CD4-positive, alpha-beta T cell treated with Interleukin-17A for 4 hours (primary cell): Measurements from ENCODE around the gene PRSS36.
"Not testable (repeated sequence)": the region's sequence is repeated elsewhere in the genome, so short reads cannot be mapped to it uniquely, and the experiment has no call there.

Source experiments
- DNase-seq: peaks from one replicate; pipeline ENCODE4 v3.0.0-alpha.2; 2020; ENCODE audit warnings: mixed read lengths

The PRSS36 gene

DNA sequence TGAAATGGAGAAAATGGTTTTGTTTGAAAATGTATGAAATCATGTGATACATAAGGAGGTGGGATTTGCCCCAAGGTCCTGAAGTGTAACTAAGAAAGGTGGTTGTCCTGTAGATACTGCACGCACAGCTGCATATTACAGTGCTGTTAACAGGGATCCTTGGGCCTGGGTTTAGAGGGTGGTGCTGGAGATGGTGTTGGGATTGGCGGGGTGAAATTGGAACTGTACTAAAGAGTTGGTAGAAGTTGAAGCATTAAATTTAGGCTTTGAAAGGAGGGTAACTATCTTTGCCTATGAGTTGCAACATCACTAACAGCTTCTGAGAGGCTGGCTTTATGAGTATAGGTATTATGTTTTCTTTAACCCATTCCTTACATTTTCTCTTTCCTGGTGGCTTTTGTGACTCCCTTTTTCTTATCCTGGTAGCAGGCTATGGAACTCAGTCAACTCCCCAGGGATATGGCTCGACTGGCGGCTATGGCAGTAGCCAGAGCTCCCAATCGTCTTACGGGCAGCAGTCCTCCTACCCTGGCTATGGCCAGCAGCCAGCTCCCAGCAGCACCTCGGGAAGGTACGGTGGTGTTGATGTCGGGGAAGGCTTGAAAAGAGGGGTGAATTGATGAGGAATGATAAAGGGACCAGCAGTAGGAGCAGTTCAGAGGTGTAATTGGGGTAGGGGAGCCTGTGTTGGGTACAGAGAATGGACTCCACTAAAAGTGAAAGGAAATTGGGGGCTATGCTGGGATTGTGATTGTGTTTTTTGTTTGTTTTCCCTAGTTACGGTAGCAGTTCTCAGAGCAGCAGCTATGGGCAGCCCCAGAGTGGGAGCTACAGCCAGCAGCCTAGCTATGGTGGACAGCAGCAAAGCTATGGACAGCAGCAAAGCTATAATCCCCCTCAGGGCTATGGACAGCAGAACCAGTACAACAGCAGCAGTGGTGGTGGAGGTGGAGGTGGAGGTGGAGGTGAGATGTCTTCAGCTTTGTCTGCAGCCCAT, 33.9 kb upstream of the PRSS36 start:
- DNase-seq, result no peak

DNA sequence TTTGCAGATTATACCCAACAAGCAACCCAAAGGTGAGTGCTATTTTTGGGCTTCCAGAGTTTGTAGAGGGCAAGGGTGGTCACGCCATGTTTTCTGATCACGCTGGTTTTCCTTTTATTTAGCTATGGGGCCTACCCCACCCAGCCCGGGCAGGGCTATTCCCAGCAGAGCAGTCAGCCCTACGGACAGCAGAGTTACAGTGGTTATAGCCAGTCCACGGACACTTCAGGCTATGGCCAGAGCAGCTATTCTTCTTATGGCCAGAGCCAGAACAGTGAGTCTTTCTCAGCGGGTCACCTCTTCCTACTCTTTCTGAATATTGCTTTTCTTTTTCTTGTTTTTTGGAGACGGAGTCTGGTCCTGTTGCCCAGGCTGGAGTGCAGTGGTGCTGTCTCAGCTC, 32.5 kb upstream of the PRSS36 start:
- no peak for DNase-seq

DNA sequence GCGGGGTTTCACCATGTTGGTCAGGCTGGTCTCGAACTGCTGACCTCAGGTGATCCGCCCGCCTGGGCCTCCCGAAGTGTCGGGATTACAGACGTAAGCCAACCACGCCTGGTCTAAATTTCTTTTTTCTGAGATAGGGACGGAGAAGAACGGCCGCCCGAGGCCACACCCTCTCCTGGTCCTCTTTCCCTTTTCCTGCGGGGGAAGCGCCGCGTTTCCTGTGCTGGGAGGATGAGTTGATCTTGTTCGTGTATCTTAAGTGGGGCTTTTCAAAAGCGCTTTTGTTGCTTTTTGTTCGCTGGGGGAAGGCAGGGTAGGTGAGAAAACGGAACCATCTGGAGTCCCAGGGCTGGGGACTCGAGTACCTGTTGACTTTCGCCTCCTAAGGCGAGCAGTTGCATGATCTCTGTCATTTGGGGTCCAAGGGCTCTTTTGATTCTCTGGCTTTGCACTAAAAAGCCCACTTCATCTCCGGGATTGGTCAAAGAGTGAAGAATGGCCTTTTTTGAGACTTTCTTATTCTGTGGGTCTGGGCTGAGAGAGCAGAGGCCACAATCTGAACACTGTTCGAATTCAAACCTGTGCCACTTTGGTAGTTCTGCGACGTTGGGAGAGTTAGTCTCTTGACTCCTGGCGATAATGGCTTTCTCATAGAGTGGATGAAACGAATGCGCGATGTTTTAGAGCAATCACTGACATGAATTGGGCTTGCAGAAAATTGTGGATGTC, 31.4 kb upstream of the PRSS36 start:
- DNase-seq, result peak; percentile 18

DNA sequence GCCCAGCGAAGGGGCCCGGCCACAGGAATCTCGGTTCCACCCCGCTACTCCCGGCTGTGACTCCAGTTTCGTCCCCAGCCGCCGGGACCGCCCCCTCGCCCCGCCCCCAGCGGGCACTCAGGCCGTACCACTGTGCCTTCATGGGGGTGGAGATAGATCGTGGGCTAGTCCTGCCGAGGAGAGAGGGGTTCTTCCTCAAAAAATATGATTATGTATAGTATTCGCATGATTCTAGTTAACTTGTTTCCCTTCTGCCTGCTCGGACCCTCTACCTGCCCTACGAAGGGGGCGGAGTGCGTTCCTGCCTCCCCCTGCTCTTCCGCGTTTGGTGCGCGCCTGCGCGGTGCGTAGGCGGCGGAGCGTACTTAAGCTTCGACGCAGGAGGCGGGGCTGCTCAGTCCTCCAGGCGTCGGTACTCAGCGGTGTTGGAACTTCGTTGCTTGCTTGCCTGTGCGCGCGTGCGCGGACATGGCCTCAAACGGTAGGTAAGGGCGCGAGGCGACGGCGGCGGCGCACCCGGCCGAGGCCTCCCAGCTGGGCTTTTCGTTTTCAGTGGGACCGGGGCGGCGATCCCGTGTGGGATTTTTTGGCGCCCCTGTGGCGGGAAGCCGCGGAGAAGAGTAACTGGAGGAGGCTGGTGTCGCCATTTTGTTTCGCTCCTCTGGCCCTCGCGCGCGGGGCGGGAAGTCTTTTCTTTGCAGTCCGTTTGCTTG, 30.0 kb upstream of the PRSS36 start, which contains the start of gene FUS:
FUS (plus strand) TSS at position 393 of the 713 bp plus-strand sequence; CDS start at position 469, 76 bp downstream.
- DNase-seq, result peak; percentile 93

DNA sequence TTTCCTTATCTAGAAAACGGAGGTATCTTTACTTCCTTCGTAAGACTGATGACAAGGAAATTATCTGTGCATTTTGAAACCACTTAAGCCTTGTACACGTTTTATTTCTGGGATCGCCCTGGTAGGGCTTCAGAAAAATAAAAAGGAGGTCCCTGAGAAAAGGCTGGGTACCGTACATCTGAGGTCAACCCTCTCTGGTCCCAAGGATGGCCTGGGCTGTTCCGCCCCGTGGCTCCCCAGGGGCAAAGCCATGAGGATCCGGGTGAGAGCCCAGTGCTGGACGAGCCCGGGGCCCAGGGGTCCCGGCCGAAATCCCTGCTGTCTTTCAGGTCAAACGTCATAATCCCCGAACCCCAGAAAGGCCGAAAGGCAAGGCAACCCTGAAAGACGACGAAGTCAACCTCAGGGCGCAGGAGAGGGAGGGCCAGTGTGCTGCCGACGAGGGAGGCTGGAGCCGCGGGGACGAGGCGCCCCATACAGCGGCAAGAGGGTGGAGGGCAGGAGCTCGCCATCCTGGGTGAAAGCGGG, 29.4 kb upstream of the PRSS36 start:
- DNase-seq, result no peak

DNA sequence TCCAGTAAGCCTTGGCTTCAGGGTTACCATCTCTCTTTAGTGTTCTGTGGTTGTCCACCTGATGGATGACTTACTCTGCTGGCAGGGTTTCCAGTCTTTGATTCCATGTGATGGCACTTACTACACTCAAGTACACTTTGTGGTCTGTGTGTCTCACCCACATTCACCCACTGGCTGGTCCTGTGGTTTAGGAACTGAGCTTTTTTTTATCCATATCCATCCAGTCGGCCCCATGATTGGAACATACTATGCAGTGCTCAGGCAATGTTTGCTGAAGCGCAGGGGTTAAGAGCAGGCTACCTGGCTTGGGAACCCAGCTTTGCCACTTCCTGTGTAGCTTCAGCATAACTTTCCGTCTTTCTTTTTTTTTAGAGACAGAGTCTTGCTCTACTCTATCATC, 27.3 kb upstream of the PRSS36 start:
- DNase-seq, result peak; percentile 68

DNA sequence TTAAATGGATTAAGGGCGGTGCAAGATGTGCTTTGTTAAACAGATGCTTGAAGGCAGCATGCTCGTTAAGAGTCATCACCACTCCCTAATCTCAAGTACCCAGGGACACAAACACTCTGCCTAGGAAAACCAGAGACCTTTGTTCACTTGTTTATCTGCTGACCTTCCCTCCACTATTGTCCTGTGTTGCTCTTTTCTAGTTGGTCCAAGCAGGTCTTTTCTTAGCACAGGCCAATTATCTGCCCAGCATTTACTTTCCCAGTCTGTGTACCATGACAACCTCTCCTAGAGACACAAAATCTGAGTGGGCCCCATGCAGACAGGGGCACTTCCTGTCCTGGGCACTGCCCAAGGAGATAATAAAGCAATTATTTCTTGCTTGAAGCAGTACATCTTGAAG, 20.2 kb upstream of the PRSS36 start:
- DNase-seq, result not testable (repeated sequence)

DNA sequence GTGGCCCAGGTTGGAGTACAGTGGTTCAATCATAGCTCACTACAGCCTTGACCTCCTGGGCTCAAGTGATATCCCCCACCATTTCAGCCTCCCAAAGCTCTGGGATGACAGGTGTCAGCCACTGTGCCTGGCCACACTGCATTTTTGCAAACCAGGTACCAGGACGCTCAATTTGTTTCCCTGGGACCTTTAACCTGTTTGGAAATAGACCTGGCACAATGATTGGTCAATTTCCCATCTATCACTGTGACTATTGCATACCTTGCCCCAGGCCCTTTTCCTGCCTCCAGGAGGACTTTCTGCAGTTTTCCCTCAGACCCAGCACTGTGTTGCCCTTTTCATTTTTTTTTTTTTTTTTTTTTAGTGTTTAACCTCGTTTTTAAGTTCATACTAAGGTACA, 19.0 kb upstream of the PRSS36 start:
- DNase-seq, result no peak

DNA sequence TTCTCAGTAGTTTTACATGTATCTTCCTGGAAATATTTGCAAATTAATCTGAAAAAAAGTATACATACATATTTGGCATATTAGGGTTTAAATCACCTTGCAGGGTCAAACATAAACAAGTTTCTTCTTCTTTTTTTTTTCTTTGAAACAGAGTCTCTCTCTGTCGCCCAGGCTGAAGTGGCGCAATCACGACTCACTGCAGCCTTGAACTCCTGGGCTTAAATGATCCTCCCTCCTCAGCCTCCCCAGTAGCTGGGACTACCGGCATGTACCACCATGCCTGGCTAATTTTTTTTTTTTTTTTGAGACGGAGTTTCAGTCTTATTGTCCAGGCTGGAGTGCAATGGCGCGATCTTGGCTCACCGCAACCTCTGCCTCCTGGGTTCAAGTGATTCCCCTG, 17.4 kb upstream of the PRSS36 start:
- DNase-seq, result no peak

DNA sequence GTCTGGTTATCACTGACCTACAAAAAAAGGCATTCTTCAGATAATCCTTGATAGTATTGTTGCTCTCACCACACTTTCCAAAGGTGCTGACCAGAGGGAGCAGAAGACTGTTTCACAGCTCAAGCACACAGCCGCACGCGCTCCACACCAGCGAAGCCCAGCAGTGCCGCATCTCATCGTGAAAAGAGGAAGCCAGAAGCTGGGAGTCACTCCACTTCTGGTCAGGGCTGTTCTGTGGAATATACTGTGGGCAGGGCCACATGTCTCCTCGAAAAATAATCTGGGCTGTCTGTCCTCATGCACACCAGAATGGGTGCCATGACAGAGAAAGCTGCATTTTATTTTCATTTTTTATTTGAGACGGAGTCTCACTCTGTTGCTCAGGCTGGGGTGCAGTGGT, 7.3 kb upstream of the PRSS36 start:
- DNase-seq, result no peak

DNA sequence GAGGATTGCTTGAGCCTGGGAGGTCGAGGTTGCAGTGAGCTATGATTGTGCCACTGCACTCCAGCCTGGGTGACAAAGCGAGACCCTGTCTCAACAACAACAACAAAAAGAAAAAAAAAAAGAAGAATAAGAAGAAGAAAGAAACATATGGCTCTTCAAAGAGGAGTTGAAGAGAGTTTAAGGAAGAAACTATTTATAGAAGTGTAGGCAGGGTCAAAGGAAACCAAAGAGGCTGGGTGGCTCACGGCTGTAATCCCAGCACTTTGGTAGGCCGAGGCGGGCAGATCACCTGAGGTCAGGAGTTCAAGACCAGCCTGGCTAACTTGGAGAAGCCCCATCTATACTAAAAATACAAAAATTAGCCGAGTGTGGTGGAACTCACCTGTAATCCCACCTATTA, 1.1 kb upstream of the PRSS36 start:
- DNase-seq, result not testable (repeated sequence)

DNA sequence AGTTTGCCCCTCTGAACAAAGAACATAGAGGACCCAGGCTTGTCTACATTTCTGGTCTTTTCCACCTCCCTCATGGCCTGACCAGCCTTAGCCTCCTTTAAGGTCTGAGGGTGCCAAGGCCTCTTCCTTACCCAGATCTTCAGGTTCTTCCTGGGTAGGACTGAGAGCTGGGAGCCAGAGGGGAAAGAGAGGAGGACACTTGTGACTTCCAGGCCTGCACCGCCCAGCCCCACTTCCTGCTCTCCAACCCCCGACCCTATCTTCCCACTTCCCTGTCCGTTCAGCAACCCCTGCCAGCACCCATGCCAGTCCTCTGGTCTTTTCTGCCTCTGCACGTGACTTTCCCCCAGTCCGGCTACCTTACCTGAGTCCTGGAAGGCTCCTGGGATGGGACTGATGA, 534 bp downstream of the PRSS36 start:
- no peak for DNase-seq

DNA sequence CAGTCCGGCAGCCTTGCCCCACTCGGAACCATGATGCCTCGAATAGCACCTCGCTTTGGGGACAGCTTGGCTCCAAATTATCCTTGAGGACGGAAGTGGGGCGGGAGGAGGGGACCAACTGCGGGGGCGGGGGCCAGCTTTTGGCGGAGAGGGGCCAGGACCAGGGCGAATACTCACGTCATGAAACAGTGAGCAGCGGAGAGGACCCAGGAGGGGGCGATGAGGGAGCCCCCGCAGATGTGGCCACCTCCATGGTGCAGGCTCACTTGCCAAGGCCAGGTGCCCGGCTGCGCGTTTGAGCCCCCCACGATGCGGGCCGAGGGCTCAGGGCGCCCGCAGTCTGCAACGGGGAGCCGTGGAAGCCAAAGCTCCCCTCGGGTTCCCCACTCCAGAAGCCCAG, 970 bp downstream of the PRSS36 start:
- DNase-seq, result no peak

DNA sequence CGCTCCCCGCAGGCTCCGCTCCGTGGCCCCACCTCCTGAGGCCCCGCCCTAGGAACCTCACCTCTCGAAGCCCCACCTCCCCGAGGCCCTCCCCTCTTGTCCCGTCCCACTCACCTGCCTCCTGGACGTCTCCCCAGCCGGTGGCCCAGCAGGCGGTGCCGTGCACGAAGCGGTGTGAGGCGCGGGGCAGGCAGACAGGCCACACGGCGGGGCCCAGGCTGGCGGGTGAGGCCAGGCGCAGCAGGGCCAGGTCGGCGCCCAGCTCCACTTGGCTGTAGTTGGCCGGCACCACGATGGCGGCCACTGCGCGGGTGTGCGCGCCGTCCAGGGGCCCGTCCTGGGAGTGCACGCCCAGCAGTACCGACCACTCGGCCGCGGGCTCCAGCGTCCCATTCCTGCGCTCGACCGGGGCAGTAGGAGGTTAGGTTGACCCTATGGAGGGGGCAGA, 1.6 kb downstream of the PRSS36 start:
- DNase-seq, result peak; percentile 22

DNA sequence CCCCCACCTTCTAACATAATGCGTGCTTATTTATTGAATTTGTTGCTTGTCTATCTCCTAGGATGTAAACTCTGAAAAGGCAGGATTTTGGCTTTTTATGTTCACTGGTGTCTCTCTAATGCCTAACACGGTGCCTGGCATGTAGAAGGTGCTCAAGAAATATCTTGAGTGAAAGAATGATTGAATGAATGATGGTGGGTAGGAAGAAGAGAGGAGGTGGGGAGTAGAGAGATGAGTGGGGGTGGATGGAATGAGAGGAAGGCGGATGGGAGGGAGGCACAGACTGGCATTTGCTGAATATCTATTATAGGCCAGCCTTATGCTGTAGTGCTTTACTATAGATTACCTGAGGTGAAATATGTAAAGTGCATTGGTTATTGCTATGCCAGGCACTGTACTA, 2.3 kb downstream of the PRSS36 start:
- no peak for DNase-seq

DNA sequence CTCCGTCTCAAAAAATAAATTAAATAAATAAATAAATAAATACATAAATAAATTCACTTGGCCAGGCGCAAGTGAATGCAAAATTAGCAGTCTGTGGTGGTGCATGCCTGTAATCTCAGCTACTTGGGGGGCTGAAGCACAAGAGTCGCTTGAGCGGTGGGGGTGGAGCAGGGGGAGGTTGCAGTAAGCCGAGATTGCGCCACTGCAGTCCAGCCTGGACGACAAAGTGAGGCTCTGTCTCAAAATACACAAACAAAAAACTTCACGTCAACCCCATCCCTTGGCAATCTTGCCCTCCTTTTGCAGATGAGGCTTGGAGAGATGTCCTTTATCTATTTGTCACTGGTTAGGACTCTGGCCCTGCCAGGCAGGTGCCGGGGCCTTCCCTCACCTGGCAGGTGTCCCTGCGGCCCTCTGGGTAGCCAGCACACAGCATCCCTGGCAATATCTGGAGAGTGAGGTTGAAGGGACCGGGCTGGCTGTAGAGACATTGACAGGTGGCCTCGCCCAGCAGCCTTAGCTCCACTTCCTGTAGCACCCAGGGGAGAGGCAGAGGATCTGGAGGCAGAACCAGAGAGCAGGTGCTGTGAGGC, 4.4 kb downstream of the PRSS36 start:
- DNase-seq, result no peak

DNA sequence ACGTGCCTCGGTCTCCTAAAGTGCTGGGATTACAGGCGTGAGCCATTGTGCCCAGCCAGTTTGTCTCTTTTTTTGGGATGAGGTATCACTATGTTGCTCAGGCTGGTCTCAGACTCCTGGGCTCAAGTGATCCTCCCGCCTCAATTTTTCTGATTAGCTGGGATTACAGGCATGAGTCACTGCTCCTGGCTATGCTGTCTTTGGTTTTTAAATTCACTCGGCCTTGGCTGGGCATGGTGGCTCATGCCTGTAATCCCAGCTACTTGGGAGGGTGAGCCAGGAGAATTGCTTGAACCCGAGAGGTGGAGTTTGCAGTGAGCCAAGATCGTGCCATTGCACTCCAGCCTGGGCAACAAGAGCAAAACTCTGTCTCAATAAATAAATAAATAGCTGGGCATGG, 5.4 kb downstream of the PRSS36 start:
- DNase-seq, result not testable (repeated sequence)

DNA sequence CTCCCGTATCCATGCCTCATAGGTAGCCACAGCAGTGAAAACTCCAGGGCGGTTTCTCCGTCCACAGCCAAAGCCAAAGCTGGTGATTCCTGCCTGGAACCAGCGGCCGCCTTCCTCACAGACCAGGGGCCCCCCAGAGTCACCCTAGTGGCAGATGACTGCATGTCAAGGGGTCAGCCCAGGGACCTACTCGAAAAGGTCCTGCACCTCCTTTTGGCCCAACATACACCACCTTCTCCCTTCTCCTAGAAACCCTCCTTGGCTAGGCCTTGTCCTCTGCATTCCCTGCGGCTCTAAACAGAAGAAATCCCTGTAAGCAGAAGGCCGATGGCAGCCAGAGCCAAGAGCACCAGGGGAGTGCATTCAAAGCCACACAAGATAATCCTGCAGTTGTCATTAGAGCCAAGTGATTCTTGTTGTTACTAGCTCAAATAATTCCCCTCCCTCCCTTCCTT, 6.1 kb downstream of the PRSS36 start:
- DNase-seq, result no peak

DNA sequence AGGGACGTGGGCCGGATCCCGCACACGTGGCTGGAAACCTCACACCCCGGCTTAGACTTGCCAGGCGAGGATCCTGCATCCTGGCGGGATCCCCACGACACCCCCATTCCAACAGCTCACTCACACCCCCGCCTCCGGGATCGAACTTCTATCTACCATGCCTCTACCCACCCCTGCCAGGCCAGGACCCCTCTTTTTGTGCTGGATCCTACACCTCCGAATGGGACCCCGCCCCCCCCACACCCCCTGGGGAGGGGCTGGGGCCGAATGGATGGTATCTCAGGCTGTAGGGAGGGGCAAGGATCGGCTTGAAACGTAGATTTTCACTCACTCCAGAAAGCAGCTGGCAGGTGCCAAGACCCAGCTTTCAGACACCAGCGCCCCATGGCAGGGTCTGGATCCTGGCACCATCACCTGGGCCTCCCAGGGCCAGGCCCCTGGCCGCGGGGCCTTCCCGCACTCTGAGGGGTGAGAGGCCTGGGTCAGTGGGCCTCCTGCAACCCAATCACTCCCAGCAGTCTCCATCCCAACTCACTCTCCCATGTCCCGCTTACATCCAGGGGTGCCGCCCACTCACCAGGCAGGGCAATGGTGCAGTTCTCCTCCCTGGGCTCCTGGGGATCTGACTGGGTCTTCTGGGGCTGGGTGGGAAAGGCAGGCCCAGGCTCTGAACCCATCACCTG, 6.7 kb downstream of the PRSS36 start:
- no peak for DNase-seq

DNA sequence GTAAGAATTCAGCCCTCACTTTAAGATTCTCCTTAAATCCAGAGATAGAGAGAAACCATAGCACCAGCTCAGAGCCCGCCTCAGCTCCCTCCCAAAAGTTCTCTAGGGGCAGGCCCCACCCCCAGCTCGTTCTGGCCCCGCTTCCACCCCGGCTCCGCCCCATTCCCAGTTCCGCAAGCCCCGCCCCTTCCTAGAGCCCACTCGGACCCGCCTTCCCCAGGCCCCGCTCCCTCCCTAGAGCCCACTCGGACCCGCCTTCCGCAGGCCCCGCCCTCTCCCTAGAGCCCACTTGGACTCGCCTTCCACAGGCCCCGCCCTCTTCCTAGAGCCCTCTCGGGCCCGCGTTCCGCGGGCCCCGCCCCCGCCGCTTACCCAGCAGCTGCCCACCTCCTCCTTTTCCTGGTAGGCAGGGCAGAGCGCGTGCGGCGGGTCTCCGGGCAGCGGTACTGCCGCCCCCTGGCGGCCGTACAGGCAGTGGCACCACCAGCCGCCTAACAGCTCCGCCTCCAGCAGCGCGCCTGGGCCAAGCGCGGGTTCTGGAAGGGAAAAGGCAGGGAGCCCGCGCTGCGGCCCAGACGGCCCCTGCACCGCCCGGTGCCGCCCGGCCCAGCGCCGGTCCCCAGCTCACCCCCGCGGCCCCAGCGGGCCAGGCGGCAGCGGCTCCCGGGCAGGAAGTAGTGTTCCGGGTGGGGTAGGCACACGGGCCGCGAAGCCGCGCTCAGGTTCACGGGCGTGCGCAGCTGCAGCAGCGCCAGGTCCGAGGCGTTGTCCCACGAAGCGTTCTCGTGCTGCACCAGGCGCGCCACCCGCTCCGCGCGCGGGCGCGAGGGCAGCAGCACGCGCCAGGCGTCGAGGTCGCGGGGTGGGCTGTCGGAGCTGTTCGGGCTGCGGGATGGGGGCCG, 7.5 kb downstream of the PRSS36 start:
- DNase-seq, result peak; percentile 100
